Endothelial cell of umbilical vein (primary cell): Measurements from ENCODE around the gene MYD88. TPM values are rescaled to one million over a fixed set of nuclear protein-coding genes. Genes with fewer than 3 reads are reported as not detected.
"Not testable (repeated sequence)": the region's sequence is repeated elsewhere in the genome, so short reads cannot be mapped to it uniquely, and the experiment has no call there.

Experiments
- BruUV-seq: library from RNA; stranded (reverse); fragments of 400-500 nt; replicated peaks from 2 replicates; lab custom pipeline; 2021; lab: Mats Ljungman, UMichigan
- CTCF ChIA-PET: fragments of 300-600, 350-600 bp; sonication (Branson Sonifier 250); formaldehyde crosslinking; loops from one replicate; lab custom pipeline; 2021; ENCODE audit warnings: antibody characterized with exemption, inconsistent platforms; lab: Charles Lee
- POLR2A ChIA-PET: fragments of 300-600, 350-600 bp; sonication (Branson Sonifier 250); formaldehyde crosslinking; loops from one replicate; lab custom pipeline; 2021; ENCODE audit warnings: antibody characterized with exemption, inconsistent platforms; lab: Charles Lee
- DNase-seq: peaks from one replicate; pipeline ENCODE4 v3.0.0-alpha.2; 2011; ENCODE audit warnings: low read depth, low spot score
- FAIRE-seq: peaks from 2 replicates; lab custom pipeline; 2011; peaks lifted over from hg19 to GRCh38; lab: Jason Lieb, UNC
- H2AFZ ChIP-seq: 2 replicates; pipeline ENCODE4 v1.6.0; 2012; ENCODE audit warnings: low read depth, low read length, control low read depth, inconsistent platforms
- H3K27ac ChIP-seq: 2 replicates; pipeline ENCODE4 v1.5.1; 2011; ENCODE audit warnings: low read depth, mild to moderate bottlenecking, control low read depth, low read length, moderate library complexity; ENCODE audit not compliant: insufficient read depth
- H3K27me3 ChIP-seq, 2 experiments: 2 replicates each; pipeline versions ENCODE4 v1.6.0 to v1.6.1; 2011; ENCODE audit warnings: low read length in 2 of 2, mixed read lengths in 1 of 2; ENCODE audit not compliant: control insufficient read depth in 2 of 2, insufficient read depth in 2 of 2
- H3K36me3 ChIP-seq, 2 experiments: 2 replicates in 1 of 2; 3 replicates in 1 of 2; pipeline ENCODE4 v1.5.1; 2011; ENCODE audit warnings: low read length in 2 of 2, mild to moderate bottlenecking in 1 of 2, moderate library complexity in 1 of 2; ENCODE audit not compliant: control insufficient read depth in 2 of 2, insufficient read depth in 2 of 2; ENCODE audit errors: extremely low read depth in 1 of 2
- H3K4me1 ChIP-seq: 3 replicates; pipeline ENCODE4 v1.5.1; 2011; ENCODE audit warnings: mild to moderate bottlenecking, low read length; ENCODE audit not compliant: control insufficient read depth, insufficient read depth; ENCODE audit errors: extremely low read depth
- H3K4me2 ChIP-seq: 2 replicates; pipeline ENCODE4 v1.6.1; 2011; ENCODE audit warnings: low read length, control low read depth, mixed read lengths; ENCODE audit not compliant: insufficient read depth
- H3K4me3 ChIP-seq, 3 experiments: fragments of 200-600 bp in 1 of 3; sonication (generic), shearing (Covaris generic) in 1 of 3; replicated peaks in 1 of 3; 2 replicates each; pipeline ENCODE4 v1.5.1; 2011 to 2016; ENCODE audit warnings: control low read depth in 3 of 3, low read length in 3 of 3, mild to moderate bottlenecking in 2 of 3, inconsistent platforms in 1 of 3, low read depth in 1 of 3, moderate library complexity in 1 of 3; ENCODE audit not compliant: insufficient read depth in 1 of 3
- H3K79me2 ChIP-seq: 2 replicates; pipeline ENCODE4 v1.6.0; 2012; ENCODE audit warnings: low read length, inconsistent platforms; ENCODE audit not compliant: control insufficient read depth, insufficient read depth
- H3K9ac ChIP-seq: replicated peaks from 2 replicates; pipeline ENCODE3; 2011; ENCODE audit warnings: low read length, control low read depth; ENCODE audit not compliant: insufficient read depth; ENCODE audit errors: extremely low read depth
- H3K9me1 ChIP-seq: replicated peaks from 3 replicates; pipeline ENCODE4 v1.6.0; 2011; ENCODE audit warnings: mild to moderate bottlenecking, low read length; ENCODE audit not compliant: control insufficient read depth, insufficient read depth; ENCODE audit errors: extremely low read depth
- H3K9me3 ChIP-seq: replicated peaks from 2 replicates; pipeline ENCODE4 v1.5.1; 2012; ENCODE audit warnings: low read length, inconsistent platforms; ENCODE audit not compliant: control insufficient read depth, insufficient read depth
- H4K20me1 ChIP-seq: replicated peaks from 2 replicates; pipeline ENCODE3; 2011; ENCODE audit warnings: mild to moderate bottlenecking, low read length; ENCODE audit not compliant: control insufficient read depth, insufficient read depth; ENCODE audit errors: extremely low read depth
- EZH2 ChIP-seq: IDR thresholded peaks from 2 replicates; pipeline ENCODE4 v1.6.1; 2012; ENCODE audit warnings: borderline replicate concordance, low read depth, mild to moderate bottlenecking, moderate library complexity, low read length, inconsistent platforms; ENCODE audit not compliant: severe bottlenecking
- FOS ChIP-seq: IDR thresholded peaks from 2 replicates; pipeline ENCODE4 v1.6.1; 2011; ENCODE audit warnings: mild to moderate bottlenecking, low read length, moderate library complexity, borderline replicate concordance; ENCODE audit not compliant: insufficient read depth
- GATA2 ChIP-seq: IDR thresholded peaks from 2 replicates; pipeline ENCODE4 v1.7.0; 2011; ENCODE audit warnings: low read depth, mild to moderate bottlenecking, moderate library complexity, mixed read lengths, low read length; ENCODE audit not compliant: insufficient read length, insufficient read depth
- JUN ChIP-seq: IDR thresholded peaks from 2 replicates; pipeline ENCODE4 v1.6.1; 2011; ENCODE audit warnings: borderline replicate concordance, low read depth; ENCODE audit not compliant: insufficient read length, insufficient read depth
- MYC ChIP-seq: IDR thresholded peaks from one replicate; pipeline ENCODE4 v1.6.1; 2011; ENCODE audit warnings: mild to moderate bottlenecking, low read depth, low read length
- POLR2A ChIP-seq: IDR thresholded peaks from 2 replicates; pipeline ENCODE4 v1.6.1; 2012; ENCODE audit warnings: low read depth, mild to moderate bottlenecking, control low read depth, low read length
- POLR2AphosphoS5 ChIP-seq: IDR thresholded peaks from 2 replicates; pipeline ENCODE4 v1.6.1; 2012; ENCODE audit warnings: low read depth, mild to moderate bottlenecking, control low read depth, low read length, moderate library complexity; ENCODE audit not compliant: insufficient read depth
- dilution Hi-C: fragments of 300-500 bp; cut with MboI; formaldehyde crosslinking; loops from one replicate; pipeline ENCODE4 v1.15.0; 2019; ENCODE audit warnings: low sequenced_read_pairs; ENCODE audit not compliant: extremely low pct_ligation_motif_present
- intact Hi-C: fragments of 100-400 bp; cut with micrococcal nuclease; formaldehyde crosslinking; loops from one replicate; pipeline ENCODE4 v1.10.0; 2022
- polyA plus RNA-seq, 4 experiments: library from polyadenylated mRNA; depleted of rRNA in 3 of 4; stranded (reverse) in 3 of 4; unstranded in 1 of 4; fragments of >200 nt; gene quantifications; 2 replicates each; pipeline versions ENCODE4 v1.2.1 to v1.2.3, GENCODE V29; 2011 to 2012; ENCODE audit warnings: missing spikeins in 1 of 4
- total RNA-seq: library from RNA; stranded (reverse); gene quantifications from 2 replicates; pipeline ENCODE4 v1.2.3, GENCODE V29; 2021
- TF ChIP-seq, protein P1 (sequence below): IDR thresholded peaks from 2 replicates; pipeline ENCODE4 v1.6.1; 2011; ENCODE audit not compliant: insufficient read depth, insufficient read length
- TF ChIP-seq, protein P2 (sequence below), 2 donors: IDR thresholded peaks; 1 replicate in 1 of 2; 2 replicates in 1 of 2; pipeline ENCODE4 v1.5.1; 2011; ENCODE audit warnings: low read length in 2 of 2, mild to moderate bottlenecking in 2 of 2, moderate library complexity in 2 of 2, control low read depth in 1 of 2, inconsistent platforms in 1 of 2, low read depth in 1 of 2; ENCODE audit not compliant: insufficient read depth in 1 of 2; ENCODE audit errors: extremely low read depth in 1 of 2

Gene MYD88
- total and polyA plus RNA-seq, 2 donors (not counting 3 experiments of a cell fraction or from before 2014, with no cell fraction given), result 35.1 to 55.0 TPM

DNA sequence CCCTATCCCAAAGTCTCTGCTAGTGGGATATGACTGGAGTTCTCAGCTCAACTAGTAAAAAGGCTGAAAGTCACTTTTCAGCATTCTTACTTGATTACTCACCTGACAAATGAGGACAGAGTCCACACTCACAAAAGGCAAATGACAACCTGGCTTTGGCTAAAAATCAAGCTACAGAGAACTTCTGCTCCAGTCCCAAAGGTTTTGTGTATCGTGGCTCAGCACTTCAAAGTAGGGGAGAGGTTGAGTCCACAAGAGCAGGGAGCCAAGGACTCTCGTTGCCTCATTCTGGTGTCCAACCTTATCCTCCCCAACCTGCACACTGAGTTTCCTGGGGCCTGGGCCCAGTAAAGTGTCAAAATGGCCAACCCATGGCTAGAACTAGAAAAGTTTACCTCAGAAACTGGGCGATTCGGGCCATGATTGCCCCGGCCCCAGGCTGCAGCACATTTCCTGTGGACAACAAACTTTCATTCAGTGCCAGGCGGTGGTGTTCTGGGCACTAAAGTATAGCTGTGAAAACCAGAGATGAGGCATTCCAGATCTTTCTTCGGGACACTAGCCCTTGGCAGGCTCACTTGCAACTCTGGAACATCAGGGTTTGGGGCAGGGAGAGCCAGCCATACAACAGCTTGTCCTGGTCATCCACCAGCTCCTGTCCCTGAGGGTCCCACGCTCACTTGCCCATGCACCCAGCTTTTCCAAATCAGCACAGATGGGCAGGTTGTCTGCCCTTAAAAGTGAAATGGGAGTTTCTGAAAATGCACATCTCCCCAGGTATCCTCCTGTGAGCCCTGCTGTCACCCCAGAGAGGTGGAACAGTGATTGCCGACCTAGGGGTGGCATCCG, 4.7 kb upstream of the MYD88 start:
- no TSS peak for BruUV-seq
- ChIA-PET POLR2A (no interaction called here), CTCF (interaction anchor here (0.8 to 1.2 kb wide), 2 partner anchors 14 to 164 kb away, joined by 3 to 8 read pairs; no protein-coding TSS in a partner anchor)
- no peaks in the 10 kb centered on the region for H3K9me3 ChIP-seq
- peaks cover 11% of the 10 kb centered on the region for H3K79me2 ChIP-seq
- TF ChIP-seq POLR2AphosphoS5 (no peak), MYC (no peak), POLR2A (no peak), FOS (no peak), GATA2 (no peak), EZH2 (no peak), JUN (no peak)
- TF ChIP-seq, protein P1, sequence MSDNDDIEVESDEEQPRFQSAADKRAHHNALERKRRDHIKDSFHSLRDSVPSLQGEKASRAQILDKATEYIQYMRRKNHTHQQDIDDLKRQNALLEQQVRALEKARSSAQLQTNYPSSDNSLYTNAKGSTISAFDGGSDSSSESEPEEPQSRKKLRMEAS, result no peak
- TF ChIP-seq, protein P2, sequence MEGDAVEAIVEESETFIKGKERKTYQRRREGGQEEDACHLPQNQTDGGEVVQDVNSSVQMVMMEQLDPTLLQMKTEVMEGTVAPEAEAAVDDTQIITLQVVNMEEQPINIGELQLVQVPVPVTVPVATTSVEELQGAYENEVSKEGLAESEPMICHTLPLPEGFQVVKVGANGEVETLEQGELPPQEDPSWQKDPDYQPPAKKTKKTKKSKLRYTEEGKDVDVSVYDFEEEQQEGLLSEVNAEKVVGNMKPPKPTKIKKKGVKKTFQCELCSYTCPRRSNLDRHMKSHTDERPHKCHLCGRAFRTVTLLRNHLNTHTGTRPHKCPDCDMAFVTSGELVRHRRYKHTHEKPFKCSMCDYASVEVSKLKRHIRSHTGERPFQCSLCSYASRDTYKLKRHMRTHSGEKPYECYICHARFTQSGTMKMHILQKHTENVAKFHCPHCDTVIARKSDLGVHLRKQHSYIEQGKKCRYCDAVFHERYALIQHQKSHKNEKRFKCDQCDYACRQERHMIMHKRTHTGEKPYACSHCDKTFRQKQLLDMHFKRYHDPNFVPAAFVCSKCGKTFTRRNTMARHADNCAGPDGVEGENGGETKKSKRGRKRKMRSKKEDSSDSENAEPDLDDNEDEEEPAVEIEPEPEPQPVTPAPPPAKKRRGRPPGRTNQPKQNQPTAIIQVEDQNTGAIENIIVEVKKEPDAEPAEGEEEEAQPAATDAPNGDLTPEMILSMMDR (IDR thresholded peaks at IDR 0.05; ENCODE audit: extremely low read depth in 1 of 2, insufficient read depth in 1 of 2, low read depth in 1 of 2, low read length in 2 of 2), result no peak
- peaks cover 2 to 21% of the 10 kb centered on the region in 2 experiments for H3K36me3 ChIP-seq
- H3K4me1 ChIP-seq, result peaks cover 14% of the 10 kb centered on the region
- dilution Hi-C loops, result no loop called here
- DNase-seq, result no peak
- intact Hi-C loops, result loop anchor here (10.0 kb wide), 2 partner anchors 279 to 521 kb away; no protein-coding TSS in a partner anchor
- H4K20me1 ChIP-seq, result no peaks in the 10 kb centered on the region
- H2AFZ ChIP-seq, result no peak overlapping the region
- H3K9me1 ChIP-seq, result no peaks in the 10 kb centered on the region
- no peak overlapping the region for H3K4me3 ChIP-seq
- no peak overlapping the region for H3K27ac ChIP-seq
- FAIRE-seq, result no peak
- H3K9ac ChIP-seq, result no peak overlapping the region
- H3K27me3 ChIP-seq, result no peaks in the 10 kb centered on the region
- no peak overlapping the region for H3K4me2 ChIP-seq

DNA sequence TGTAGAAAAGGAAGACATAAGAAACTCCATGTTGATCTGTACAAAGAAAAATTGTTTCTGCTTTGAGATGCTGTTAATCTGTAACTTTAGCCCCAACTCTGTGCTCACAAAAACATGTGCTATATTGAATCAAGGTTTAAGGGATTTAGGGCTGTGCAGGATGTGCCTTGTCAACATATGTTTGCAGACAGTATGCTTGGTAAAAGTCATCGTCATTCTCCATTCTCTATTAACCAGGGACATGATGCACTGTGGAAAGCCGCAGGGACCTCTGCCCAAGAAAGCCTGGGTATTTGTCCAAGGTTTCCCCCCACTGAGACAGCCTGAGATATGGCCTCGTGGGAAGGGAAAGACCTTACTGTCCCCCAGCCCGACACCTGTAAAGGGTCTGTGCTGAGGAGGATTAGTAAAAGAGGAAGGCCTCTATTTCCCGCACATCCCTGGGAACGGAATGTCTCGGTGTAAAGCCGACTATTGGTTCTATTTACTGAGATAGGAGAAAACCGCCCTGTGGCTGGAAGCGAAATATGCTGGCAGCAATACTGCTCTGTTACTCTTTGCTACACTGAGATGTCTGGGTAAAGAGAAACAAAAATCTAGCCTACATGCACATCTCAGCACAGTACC, 3.8 kb upstream of the MYD88 start:
- peaks cover 11% of the 10 kb centered on the region for H3K79me2 ChIP-seq
- peaks cover 0 to 14% of the 10 kb centered on the region in 2 experiments for H3K36me3 ChIP-seq
- FAIRE-seq, CTCF ChIA-PET, H3K9me3 ChIP-seq, H3K4me3 ChIP-seq, H3K9ac ChIP-seq, H3K4me2 ChIP-seq, DNase-seq, H4K20me1 ChIP-seq, H2AFZ ChIP-seq, H3K9me1 ChIP-seq, dilution Hi-C loops, H3K27ac ChIP-seq, H3K27me3 ChIP-seq, BruUV-seq, POLR2A ChIA-PET: not testable (repeated sequence)
- peaks cover 22% of the 10 kb centered on the region for H3K4me1 ChIP-seq
- intact Hi-C loops, result loop anchor here (5.0 to 10.0 kb wide), 6 partner anchors 98 to 520 kb away; partner anchors contain the start of gene EXOG
